HL-60 (cell line): ENCODE data around the gene NTN1.

ENCODE experiments used
- CTCF ChIP-seq: IDR thresholded peaks from one replicate; pipeline ENCODE4 v1.5.1; 2011; ENCODE audit warnings: low read length, control low read depth, inconsistent platforms; ENCODE audit not compliant: insufficient read depth
- GABPA ChIP-seq: IDR thresholded peaks from 2 replicates; pipeline ENCODE4 v1.6.1; 2012; ENCODE audit warnings: low read depth
- SPI1 ChIP-seq: IDR thresholded peaks from 2 replicates; pipeline ENCODE4 v1.6.1; 2012; ENCODE audit warnings: low read depth, mild to moderate bottlenecking, borderline replicate concordance
- TF ChIP-seq, protein P1 (sequence below): IDR thresholded peaks from 2 replicates; pipeline ENCODE4 v1.6.1; 2012; ENCODE audit warnings: low read depth; ENCODE audit not compliant: insufficient replicate concordance

DNA sequence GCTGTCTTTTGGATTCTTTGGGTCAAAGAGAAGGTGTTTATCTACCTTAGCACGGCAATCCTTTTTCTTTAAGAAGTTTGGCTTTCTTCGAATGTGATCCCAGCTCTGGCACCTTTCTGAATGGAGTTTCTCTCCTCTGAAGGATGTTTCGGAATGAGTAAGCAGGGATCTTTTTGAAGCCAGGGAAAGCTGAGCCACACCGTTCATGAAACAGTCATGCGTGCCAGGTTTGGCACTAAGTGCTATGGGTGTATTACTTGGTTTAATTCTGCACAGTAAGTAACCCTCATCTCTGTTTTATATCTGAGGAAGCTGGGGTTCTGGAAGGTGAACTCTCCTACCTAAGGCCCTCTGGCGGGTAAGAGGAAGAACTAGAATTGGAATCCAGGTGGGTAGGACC, 234.5 kb downstream of the NTN1 start:
- TF ChIP-seq, protein P1, sequence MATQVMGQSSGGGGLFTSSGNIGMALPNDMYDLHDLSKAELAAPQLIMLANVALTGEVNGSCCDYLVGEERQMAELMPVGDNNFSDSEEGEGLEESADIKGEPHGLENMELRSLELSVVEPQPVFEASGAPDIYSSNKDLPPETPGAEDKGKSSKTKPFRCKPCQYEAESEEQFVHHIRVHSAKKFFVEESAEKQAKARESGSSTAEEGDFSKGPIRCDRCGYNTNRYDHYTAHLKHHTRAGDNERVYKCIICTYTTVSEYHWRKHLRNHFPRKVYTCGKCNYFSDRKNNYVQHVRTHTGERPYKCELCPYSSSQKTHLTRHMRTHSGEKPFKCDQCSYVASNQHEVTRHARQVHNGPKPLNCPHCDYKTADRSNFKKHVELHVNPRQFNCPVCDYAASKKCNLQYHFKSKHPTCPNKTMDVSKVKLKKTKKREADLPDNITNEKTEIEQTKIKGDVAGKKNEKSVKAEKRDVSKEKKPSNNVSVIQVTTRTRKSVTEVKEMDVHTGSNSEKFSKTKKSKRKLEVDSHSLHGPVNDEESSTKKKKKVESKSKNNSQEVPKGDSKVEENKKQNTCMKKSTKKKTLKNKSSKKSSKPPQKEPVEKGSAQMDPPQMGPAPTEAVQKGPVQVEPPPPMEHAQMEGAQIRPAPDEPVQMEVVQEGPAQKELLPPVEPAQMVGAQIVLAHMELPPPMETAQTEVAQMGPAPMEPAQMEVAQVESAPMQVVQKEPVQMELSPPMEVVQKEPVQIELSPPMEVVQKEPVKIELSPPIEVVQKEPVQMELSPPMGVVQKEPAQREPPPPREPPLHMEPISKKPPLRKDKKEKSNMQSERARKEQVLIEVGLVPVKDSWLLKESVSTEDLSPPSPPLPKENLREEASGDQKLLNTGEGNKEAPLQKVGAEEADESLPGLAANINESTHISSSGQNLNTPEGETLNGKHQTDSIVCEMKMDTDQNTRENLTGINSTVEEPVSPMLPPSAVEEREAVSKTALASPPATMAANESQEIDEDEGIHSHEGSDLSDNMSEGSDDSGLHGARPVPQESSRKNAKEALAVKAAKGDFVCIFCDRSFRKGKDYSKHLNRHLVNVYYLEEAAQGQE: no peak
- TF ChIP-seq CTCF (no peak), GABPA (no peak), SPI1 (no peak)
